ENCODE data around the gene EFNA4.

Gene EFNA4

DNA sequence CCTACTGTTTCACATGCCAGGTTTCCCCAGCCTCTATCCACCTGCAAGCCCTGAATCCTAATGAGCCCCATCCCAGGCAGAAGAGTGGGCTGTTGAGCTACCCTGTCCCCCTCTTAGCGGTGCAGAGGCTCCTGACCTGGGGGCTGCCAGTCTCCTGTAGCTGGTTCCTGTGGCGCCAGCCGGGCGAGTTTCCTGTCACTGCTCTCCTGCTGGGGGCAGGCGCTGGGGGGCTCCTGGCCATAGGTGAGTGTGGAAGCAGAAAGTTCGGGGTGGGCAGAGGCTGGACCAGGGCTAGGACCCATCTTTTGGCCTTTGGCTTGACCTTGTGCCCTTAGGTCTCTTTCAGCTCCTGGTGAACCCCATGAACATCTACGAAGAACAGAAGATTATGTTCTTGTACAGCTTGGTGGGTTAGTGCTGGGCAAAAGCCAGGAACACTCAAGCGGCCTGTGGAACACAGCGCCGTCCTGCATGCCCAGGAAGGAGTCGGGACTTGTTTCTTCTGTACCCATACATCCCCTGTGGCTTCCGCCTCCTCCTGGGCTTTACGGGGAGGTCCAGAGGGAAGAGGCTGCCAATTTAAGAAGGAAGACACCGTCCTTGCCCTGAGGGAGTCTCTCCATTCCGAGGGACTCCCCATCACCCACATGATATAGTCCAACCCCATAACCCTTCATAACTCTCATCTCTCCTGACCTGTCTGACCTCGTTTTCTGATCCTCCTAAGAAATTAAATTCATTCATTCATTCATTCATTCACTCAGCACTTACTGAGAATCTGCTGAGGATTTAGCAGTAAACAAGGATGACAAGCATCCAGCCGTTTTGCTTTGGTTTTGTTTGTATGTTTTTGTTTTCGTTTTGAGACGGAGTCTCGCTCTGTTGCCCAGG, 29.0 kb upstream of the EFNA4 start:
- DNase-seq, result no peak

DNA sequence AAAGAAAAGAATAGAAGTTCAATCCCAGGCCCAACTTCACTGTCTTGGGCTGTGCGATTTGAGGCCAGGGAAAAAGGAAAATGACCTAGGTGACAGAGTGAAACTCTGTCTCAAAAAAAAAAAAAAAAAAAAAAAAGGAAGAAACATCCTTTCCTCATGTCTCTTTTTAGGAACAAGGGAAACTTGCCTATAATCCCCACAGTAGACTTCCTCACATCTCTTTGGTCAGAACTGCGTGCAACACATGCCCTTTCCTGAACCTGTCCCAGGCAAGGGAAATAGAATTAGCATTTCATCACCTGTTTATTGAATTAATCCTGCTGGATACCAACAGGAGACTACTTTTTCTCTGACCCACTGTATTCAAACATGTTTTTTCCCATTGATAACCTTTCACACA, 27.6 kb upstream of the EFNA4 start:
- DNase-seq, result no peak

DNA sequence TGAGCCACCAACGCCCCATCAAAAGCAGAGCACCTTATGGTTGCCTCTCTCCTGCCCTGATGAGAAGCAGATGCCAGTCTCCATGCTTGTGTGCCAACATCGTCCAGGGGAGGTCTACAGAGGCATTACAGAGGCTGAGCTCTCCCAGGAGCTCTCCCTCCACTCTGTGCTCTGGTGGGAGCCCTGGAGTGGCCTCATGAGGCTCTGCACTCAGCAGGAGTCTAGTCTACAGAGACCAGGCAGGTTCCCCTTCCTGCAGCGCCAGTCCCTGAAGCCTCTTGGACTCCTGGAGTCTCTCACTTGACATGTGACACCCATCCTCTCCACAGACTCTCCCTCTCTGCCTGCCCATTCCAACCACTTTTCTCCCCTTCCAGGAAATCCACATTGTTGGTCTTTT, 26.5 kb upstream of the EFNA4 start:
- no peak for DNase-seq

DNA sequence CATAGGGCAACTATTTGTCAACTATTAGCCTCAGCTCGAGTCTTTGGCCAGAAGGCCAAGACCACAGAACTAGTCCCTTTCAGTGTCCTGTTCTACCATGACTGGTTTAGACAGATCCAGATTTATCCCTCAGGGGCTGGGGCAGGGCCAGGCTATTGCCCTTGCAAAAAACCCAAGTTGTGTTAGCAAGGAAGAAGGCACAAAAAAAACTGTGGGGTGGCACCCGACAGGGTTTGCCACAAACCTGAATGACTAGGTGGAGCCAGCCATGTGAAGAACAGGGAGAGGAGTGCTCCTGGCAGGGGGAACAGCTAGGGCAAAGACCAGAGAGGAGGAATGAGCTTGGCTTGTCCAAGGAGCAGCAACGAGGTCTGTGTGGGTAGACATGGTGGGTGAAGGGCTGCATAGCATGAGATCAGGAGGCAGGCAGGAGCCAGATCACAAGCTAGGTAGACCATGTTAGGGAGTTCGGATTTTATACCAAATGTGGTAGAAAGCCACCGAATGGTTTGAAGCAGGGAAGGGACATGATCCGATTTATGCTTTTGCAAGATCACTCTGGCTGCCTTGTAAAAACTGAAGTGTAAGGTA, 25.6 kb upstream of the EFNA4 start:
- DNase-seq, result no peak

DNA sequence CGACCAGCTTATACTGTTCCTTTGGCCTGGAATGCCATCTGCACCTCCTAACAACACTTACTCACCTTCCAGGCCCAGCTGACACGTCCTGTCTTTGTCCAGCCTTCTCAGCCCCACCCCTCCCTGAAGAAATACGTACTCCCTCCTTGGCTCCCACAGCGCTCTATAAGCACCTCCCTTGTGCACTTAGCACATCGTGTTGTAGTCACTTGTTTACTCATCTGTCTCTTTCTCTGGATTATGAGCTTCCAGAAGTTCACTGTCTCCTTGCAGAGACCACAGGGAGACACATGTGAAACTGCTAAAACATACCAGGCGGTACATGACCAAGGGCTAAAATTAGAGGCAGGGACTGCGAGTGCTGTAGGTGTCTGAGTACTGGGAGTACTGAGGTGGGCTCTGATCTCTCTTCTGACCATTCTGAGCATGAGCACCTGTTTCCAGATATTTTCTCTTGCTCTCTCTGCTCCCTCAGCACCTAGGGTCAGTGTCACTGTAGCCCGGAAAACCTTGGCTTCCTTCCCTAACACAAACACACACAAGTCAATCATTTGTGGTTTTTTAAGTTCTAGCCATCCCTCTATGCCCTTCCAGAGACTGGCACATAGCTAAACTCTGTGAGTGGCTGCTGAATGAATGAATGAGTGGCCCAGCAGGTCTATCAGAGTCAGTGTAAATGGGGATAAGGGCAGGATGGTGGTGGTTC, 24.8 kb upstream of the EFNA4 start:
- DNase-seq, result no peak

DNA sequence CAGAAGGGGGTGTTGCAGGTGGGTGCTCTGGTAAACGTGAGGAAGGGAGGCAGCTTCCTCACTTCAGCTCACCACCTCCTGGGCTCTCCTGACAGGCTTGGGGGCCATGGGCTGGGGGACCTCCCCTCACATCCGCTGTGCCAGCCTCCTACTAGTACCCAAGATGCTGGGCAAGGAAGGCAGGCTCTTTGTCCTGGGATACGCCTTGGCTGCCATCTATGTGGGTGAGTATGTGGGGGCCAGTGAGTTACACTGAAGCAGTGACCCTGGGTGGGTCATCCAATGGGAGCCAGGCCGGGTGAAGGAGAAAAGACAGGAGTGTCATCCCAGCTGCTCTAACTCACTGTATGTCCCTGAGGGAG, 24.3 kb upstream of the EFNA4 start:
- no peak for DNase-seq

DNA sequence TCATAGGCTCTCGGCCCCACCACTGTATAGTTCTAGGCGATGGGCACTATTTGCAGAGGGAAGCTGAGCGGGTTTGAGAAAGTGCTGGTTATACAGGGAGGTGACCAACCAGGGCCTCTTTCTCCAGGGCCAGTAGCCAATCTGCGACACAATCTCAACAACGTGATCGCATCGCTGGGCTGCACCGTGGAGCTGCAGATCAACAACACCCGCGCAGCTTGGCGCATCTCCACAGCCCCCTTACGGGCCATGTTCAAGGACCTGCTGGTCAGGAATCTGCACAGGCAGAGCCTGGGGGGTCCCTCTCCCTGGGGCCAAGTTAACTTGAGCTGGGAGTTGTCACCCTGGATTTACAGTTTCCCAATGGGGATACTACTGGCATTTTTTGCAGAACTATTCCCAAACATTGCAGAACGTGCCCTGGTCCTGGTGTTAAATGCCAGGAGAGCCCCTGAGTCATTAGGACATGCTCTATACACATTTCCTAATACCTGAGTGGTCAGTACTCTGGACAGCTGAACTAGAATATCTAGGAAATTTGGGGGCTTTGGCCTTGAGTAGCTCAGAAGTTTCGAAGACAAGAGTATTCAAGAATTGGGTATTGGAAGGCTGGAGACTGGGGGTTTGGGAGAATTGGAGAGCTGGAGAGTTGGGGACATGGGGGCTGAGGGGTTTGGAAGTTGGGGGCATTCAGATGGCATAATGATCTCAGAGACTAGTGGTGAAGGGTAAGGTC, 23.0 kb upstream of the EFNA4 start:
- DNase-seq, result no peak

DNA sequence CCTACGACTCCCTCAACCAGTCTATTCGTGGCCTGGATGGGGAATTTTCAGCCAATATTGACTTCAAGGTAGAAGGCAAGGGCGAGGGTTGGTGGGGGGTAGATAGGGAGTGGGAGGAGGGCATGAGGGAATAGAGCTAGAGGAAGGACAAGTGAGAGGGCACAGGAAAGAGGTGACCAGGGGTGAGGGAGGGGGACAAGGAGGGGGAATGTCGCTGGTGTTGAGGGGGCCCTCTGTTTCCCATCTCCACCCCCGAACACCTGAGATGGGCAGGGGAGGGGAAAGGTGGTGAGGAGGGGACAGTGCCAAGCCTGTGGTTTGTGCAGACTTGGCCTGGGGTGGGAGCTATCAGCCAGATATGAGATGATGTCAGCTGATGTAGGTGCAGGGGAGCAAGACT, 20.8 kb upstream of the EFNA4 start:
- DNase-seq, result no peak

DNA sequence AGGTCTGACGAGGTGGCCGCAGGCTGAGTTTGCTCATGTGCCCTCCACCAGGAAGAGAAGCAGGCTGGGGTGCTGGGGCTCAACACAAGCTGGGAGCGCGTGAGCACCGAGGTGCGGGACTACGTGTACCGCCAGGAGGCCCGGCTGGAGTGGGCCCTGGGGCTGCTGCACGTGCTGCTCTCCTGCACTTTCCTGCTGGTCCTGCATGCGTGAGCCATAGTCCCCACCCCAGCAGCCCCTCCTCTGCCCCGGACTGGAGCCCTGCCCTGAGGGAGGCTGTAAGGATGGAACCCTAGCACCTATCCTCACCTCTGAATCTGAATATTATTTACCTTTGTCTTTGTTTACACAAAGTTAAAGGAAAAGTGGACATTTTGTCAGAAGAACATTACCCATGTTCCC, 20.2 kb upstream of the EFNA4 start:
- DNase-seq, result no peak

DNA sequence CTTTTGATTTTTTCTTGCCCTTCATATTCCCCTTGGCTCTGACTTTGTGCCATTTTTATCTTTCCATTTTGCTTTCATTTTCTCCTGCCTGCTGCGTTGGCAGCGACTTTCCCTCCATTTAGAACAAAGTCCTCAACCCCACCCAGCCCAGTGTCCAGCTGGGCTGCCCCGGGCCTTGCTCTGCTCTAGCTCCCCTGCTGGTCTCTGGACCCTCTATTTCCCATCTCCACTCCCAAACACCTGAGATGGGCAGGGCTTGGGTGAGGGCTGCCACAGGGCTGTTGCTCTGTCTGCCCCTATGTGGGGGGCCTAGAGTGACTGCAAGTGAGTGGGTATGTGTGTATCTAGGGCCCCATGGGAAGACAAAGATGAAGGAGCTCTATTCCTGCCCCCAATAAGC, 19.7 kb upstream of the EFNA4 start:
- no peak for DNase-seq

DNA sequence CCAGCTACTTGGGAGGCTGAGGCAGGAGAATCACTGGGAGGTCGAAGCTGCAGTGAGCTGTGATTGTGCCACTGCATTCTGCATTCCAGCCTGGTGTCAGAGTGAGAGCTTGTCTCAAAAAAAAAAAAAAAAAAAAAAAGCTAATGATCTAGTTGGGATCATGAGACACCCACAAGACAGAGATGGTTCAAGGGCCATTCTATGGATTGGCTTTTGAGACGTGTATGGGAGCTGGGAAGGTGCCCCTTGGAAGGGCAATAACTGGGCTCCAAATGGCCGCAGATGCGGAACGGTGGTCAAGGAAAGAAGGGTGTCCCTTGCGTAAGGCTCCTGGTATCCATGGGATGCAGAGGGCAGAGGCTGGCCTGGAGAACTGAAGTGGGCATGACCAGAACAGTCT, 19.2 kb upstream of the EFNA4 start:
- DNase-seq, result no peak

DNA sequence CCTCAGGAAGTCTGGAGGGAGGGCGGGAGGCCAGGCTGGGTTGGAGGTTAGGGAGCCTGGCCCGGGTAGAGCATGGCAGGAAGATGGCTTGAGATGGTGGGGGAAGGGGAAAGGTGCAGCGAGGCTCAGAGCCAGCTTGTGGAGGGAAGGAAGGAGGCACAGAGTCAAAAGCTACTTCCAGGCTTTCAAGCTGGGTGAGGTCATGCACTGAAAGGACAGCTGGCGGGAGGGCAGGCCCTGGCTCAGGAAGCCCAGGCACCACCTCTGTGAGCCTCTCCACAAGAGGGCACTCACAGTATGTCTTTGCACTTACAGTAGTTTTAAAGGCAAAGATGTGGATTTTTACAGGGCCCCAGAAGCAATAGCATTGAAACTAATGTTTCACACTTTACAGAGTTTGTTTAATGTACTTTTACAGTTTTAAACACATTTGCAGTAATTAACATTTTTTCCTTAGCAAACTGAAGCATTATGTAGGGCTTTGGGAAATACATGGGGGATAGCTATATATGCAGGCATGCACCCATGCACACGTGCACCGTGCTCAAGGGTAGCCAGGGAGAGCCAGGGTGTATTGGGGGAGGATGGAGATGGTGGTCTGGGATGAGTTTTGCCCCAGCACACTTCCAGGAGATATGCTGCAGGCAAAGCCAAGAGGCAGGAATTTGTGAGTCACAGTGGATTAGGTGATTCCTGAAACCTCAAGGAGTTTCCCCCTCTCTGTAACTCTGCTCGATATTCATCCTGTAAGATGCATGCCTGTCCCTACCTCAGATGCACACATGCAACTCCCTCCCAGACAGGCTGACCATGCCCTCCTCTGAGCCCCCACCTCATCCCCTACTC, 18.5 kb upstream of the EFNA4 start:
- peak; percentile 48 to 52 for DNase-seq

DNA sequence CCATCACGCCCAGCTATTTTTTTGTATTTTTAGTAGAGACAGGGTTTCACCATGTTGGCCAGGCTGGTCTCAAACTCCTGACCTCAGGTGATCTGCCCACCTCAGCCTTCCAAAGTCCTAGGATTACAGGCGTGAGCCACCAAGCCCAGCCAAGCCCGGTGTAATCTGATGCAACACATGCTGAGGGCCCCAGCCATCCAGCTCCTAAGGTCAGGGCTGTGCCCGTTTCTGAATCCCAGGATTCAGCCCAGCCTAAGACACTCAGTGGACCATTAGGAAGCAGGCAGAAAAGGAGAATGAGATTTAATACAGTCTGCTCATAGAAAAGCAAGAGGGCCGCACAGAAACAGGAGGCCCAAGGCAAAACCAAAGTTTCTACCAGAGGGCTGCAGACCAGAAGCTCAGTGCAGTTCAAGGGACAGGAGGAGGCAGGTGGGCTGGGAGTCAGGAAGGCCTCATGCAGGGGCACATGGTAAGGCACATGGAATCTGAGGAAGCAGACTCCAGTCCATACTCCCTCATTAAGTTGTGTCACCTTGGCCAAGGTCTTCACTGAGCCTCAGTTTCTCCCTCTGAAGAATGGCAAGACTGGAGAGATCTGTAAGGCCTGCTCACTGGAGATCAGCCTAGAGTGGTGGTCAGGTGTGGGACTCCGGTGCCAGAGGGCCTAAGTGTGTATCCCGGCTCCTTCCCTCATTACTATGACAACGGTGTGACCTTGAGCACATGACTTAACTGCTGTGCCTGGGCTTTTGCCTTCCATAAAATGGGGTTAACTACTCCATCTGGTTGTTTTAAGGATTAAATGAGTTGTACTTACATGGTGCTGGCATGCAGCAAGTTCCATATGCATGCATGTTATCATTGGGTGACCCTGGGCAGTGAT, 14.8 kb upstream of the EFNA4 start:
- no peak for DNase-seq

DNA sequence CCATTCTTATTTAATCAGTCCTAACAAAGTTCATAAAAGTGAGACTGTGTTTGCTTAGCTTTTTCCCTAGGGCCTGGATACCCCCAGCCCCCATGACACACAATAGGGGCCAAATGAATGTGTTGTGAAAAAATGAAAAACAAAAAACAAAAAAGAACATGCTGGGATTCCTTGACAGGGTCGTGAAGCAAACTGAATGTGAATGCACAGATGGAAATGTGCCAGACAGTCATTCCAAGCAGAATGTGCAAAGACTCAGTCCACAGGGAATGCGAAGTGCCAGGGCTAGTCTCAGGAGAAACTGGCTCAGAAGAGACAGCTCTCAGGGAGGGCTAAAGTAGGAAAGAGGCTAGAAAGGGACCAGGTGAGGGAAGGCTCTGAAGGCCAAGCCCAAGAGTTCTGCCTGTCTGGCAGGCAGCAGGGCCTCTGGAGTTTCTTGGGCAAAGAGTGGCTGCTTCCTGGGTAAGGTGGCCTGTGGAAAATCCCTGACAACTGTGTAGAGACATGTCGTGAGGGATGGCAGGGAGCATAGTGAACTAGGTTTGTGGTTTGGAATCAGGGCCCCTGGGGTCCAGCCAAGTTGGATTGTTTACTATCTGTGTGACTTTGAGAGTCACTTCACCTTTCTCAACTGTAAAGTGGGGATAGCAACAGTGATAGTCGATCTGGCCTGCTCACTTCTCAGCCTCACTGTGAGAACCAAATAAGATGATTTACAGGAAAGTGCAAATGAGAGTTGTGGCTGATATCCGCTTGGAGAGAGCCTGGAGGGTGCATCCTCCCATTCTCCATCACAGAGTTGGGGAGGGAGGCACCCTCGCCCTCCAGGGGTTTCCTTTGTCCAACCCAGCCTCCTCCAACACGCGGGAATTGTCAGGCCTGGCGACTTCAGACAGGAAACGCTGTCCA, 13.6 kb upstream of the EFNA4 start:
- DNase-seq, result no peak

DNA sequence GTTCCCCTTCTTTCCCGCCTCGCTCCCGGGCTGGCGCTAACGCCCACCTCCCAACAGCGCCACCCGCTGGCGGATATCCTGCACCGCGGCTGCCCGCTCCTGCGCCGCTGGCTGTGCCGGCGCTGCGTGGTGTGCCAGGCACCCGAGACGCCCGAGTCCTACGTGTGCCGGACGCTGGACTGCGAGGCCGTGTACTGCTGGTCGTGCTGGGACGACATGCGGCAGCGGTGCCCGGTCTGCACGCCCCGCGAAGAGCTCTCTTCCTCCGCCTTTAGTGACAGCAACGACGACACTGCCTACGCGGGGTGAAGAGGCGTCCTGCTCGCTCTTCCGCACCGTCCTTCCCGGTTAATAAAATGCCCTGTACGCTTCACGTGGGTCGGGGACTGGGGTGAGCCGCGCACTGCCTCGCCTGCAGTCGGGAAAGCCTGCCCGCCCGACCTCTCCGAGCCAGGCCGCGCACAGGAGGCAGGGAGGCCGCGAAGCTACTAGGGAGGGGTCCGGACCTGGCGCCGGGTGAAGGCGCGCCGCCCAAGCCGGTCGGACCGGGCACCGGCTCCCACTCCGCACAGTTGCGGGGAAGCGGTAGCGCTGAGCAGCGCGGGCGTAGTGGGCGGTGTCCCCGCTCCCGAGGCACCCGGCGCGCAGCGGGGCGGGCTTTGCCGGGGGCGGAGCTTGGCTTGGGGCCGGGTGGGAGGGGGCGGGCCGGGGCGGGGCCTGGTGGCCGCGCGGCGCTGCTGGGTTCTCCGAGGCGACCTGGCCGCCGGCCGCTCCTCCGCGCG, 12.8 kb upstream of the EFNA4 start, which contains the start of gene ADAM15:
Gene ADAM15, plus strand, starts transcription at position 757 of the 782 bp plus-strand sequence. CDS start 71 bp downstream, outside the sequence.
- peak; percentile 68 to 72 for DNase-seq

DNA sequence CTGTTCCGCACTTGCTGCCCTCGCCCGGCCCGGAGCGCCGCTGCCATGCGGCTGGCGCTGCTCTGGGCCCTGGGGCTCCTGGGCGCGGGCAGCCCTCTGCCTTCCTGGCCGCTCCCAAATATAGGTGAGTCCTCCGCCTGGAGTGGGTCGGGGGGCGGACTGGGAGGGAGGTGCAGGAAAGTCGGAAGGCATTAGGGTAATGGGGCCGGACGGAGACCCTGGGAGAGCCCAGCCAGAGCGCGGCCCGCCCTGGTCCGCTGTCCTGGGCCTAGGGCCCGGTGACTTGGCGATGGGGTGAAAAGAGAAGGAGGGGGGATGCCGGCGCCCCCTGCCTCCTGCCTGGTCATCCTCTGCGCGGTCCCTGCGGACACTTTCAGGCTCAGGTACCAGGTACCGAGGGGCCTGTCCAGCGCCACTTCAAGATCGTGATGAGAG, 12.2 kb upstream of the EFNA4 start:
- DNase-seq, result no peak

DNA sequence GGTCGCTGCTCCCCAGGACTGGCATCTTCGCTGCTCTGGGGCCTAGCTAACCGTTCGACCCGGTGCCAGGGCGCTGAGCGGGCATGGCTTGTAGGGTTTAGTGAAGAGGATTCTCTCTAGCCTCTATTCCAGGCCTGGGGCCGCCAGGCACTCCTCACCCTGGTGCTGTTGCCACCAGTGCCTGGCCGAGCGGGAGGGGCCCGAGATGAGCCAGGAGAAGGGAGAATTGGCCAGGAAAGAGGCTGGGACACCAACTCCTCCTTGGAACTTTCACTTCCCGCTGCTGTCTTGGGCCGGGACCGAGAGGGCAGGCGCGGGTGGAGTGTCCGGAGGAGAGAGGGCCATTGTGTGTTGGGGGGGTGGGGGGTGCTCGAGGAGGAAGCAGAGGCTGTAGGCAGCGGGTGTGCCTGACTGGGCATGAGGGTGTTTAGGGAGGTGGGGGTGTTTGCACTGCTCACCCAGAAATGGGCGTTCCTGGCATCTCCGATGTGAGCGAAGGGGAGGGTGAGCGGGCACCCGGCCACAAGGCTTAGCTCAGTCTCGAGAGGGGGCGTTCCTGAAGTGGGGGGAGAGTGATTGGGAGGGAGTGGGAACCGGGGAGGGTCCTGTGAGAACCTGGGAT, 11.7 kb upstream of the EFNA4 start:
- DNase-seq, result peak; percentile 34 to 44

All from activated CD4-positive, alpha-beta T cell treated with anti-CD3 and anti-CD28 coated beads, Interleukin-2, amount 50 U/mL, for 4 hours (primary cell).